Measurements from ENCODE around the gene GNAS-AS1. TPM values are rescaled to one million over a fixed set of nuclear protein-coding genes. Genes with fewer than 3 reads are reported as not detected.

The GNAS-AS1 gene
- total and polyA plus RNA-seq, 5 experiments from 2014 or later = 0.14 to 1.3 (median 1.3) TPM; not detected in 2

- POLR2A ChIA-PET = interaction anchor here (0.7 kb wide), 2 partner anchors 220 to 251 kb away, joined by 4 to 6 read pairs; no protein-coding TSS in a partner anchor
- Mint-ChIP-seq H3K27ac (no peak overlapping the region), H3K9me3 (no peaks in the 10 kb centered on the region), H3K4me1 (peaks cover 4 to 18% (median 6%) of the 10 kb centered on the region in 4 donors), H3K27me3 (peaks cover 0 to 5% (median 0%) of the 10 kb centered on the region in 5 donors), H3K4me3 (no peak overlapping the region), H3K36me3 (no peaks in the 10 kb centered on the region)
- no peak for DNase-seq
- ATAC-seq = no peak
Observed at GRCh38 chr20:58871533-58872102, 20.9 kb upstream of the GNAS-AS1 start.

DNA sequence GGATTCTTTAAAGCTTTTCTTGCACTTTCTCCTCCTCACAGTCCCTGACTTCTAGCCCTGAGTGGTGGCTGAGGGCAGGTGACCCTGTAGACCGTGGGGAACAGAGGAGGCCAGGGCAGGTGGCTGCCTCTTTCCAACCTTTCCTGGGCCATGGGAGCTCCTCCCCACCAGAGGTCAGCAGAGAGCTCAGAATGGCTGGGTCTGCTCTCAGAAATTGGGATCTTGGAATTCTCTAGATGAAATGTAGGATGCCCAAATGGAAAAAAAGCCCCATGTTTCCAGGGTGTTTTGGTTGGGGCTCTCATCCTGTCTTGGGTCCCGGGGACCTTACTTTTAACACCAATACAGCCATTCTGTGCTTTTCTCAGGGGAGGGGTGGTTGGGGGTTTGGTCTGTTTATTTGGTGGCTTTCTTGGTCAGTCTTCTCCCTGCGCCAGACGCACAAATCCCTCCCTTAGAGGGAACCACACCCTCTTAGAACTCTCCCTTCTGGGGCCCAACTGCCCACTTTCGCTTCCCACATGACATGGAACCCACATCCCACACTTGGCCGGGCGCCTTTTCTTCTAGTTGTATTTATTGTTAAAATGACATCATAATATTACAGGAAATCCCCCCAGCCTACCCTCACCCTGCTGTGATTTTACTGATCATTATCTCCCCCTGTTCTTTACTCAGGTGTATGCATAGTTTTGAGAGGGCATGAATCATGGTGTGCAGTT lies 19.8 kb upstream of the GNAS-AS1 start:
- POLR2A ChIA-PET = interaction anchor here (0.9 to 1.9 kb wide), 4 partner anchors 19 to 529 kb away, joined by 3 to 5 read pairs (median 4); partner anchors contain the start of gene ATP5F1E
- peak overlapping the region in 3 of 10 donors; percentile 31 to 62 (median 33) for H3K27ac Mint-ChIP-seq
- ATAC-seq = peak; percentile 58 to 91

DNA sequence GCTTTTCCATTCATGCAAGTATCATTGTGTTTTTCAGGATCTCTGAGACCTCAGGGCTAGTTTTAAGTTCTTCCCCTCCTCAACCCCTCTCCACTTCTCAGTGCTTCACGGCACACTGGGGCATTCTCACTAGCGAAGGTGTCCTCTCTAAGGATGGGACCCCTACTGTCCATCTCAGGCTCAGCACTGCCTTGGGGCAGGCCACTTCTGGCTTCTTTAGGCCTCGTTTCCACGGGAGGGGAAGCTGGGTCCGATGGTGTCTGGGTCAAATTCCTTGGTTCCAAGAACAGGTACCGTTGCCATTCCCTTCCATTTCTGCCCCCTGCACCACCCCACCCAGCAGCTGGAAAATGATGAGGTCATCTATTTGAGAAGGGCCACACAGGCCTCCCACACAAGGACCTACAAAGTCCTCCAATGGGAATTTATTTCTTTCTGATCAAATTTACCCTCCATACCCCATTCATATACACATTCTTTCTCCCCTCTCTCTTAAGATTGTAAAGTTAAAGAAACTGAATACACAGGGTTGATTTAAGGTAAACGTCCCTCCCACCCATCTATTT lies 19.0 kb upstream of the GNAS-AS1 start:
- Mint-ChIP-seq H3K9me3 (no peaks in the 10 kb centered on the region), H3K27ac (peak overlapping the region in 1 of 10 donors; percentile 31), H3K27me3 (peaks cover 0 to 5% (median 0%) of the 10 kb centered on the region in 5 donors), H3K4me3 (no peak overlapping the region), H3K36me3 (no peaks in the 10 kb centered on the region), H3K4me1 (peaks cover 3 to 18% (median 6%) of the 10 kb centered on the region in 4 donors)
- DNase-seq = no peak
- POLR2A ChIA-PET = interaction anchor here (1.0 to 1.9 kb wide), 3 partner anchors 20 to 530 kb away, joined by 3 to 5 read pairs (median 3); no protein-coding TSS in a partner anchor
- no peak for ATAC-seq

More for the DNA sequence above, 19.8 kb upstream of the GNAS-AS1 start:
- no peak overlapping the region for H3K4me3 Mint-ChIP-seq
- H3K9me3 Mint-ChIP-seq = no peaks in the 10 kb centered on the region
- H3K27me3 Mint-ChIP-seq = peaks cover 0 to 5% (median 0%) of the 10 kb centered on the region in 5 donors
- peaks cover 3 to 18% (median 6%) of the 10 kb centered on the region in 4 donors for H3K4me1 Mint-ChIP-seq
- DNase-seq = peak in 8 of 10 donors; percentile 34 to 61 (median 48)
- no peaks in the 10 kb centered on the region for H3K36me3 Mint-ChIP-seq

DNA sequence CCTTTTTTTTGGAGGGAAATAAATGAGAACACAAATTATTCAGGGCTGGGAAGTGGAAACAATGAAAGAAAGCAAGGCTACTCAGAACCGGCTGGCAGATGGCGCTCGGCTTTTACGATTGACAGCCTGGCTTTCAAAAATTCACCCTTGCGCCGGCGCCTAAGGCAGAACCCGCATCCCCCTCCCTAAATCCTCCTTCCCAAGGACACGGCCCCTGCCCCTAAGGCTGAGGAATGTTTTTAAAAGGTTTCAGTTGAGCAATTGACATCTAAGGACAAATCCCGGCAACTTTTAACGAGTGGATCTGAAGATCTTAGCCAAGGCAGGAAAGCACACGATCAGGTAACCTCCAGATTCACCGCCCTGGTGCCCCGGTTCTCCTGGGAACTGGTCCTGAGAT lies 18.1 kb upstream of the GNAS-AS1 start:
- Mint-ChIP-seq H3K27ac (no peak overlapping the region), H3K4me1 (peaks cover 3 to 18% (median 6%) of the 10 kb centered on the region in 4 donors), H3K9me3 (no peaks in the 10 kb centered on the region), H3K4me3 (no peak overlapping the region), H3K36me3 (no peaks in the 10 kb centered on the region), H3K27me3 (peaks cover 0 to 5% (median 0%) of the 10 kb centered on the region in 5 donors)
- POLR2A ChIA-PET = interaction anchor here (1.9 kb wide), 1 partner anchor 21 kb away, joined by 5 read pairs; no protein-coding TSS in a partner anchor
- no peak for DNase-seq
- ATAC-seq = no peak

DNA sequence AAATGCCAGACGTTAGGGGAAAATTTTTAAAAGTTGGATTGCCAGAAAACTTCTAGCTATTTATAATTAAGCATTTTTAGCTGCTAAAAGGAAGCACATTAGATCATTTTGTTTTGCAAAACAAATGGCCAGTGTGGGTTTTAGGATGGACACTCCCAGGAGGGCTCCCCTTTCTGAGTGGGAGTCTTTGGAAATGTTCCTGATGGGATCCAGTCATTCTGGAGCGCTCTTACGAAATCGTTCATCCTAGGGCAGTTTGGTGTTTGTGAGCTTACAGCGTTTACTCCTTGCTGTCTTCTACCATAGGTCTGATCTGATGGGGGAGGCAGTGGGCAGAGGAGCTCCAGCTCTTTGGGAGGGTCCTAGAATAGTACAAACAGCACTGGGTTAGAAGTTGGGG lies 16.5 kb upstream of the GNAS-AS1 start:
- peaks cover 3 to 13% (median 6%) of the 10 kb centered on the region in 4 donors for H3K4me1 Mint-ChIP-seq
- POLR2A ChIA-PET = interaction anchor here (1.0 kb wide), 1 partner anchor 19 kb away, joined by 5 read pairs; no protein-coding TSS in a partner anchor
- peak overlapping the region in 1 of 10 donors; percentile 59 for H3K27ac Mint-ChIP-seq

DNA sequence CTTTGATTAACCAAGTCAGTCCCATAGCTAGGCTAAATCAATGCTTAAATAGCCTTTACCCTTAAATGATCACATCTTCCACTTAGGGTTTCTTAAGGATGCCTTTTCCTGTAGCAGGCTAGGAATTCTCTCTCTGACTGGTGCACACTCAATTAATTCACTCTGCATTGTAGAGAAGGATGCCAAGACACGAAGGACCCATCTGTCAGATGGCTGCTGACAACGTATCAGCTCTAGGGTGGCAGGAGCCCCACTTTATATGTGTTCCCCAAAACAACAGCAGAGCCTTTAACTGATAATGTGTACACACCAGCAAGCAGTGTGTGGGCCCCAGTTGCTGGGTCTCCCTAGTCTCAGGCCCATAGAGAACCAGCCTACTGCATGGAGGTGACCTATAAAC lies 15.1 kb upstream of the GNAS-AS1 start:
- no peaks in the 10 kb centered on the region for H3K9me3 Mint-ChIP-seq
- peaks cover 0 to 5% (median 5%) of the 10 kb centered on the region in 3 donors for H3K36me3 Mint-ChIP-seq
- no peak for ATAC-seq
- POLR2A ChIA-PET = interaction anchor here (0.6 to 0.7 kb wide), 2 partner anchors 228 to 546 kb away, joined by 3 read pairs; no protein-coding TSS in a partner anchor
- DNase-seq = no peak
- no peak overlapping the region for H3K27ac Mint-ChIP-seq
- peaks cover 6 to 23% (median 17%) of the 10 kb centered on the region in 5 donors for H3K27me3 Mint-ChIP-seq
- peaks cover 2 to 10% (median 6%) of the 10 kb centered on the region in 4 donors for H3K4me1 Mint-ChIP-seq
- H3K4me3 Mint-ChIP-seq = no peak overlapping the region

More for the DNA sequence above, 16.5 kb upstream of the GNAS-AS1 start:
- ATAC-seq (no peak), DNase-seq (no peak)
- H3K36me3 Mint-ChIP-seq = peaks cover 0 to 5% (median 5%) of the 10 kb centered on the region in 3 donors
- H3K4me3 Mint-ChIP-seq = no peak overlapping the region
- H3K9me3 Mint-ChIP-seq = no peaks in the 10 kb centered on the region
- H3K27me3 Mint-ChIP-seq = peaks cover 0 to 13% (median 10%) of the 10 kb centered on the region in 5 donors

GRCh38 chr20:58864346-58864745 lies 13.6 kb upstream of the GNAS-AS1 start:
- H3K9me3 Mint-ChIP-seq = no peaks in the 10 kb centered on the region
- peaks cover 8 to 28% (median 19%) of the 10 kb centered on the region in 5 donors for H3K27me3 Mint-ChIP-seq
- DNase-seq (peak in 1 of 10 donors; percentile 35), ATAC-seq (peak; percentile 45 to 56)
- no peak overlapping the region for H3K4me3 Mint-ChIP-seq
- H3K27ac Mint-ChIP-seq = no peak overlapping the region
- peaks cover 0 to 5% (median 5%) of the 10 kb centered on the region in 3 donors for H3K36me3 Mint-ChIP-seq
- POLR2A ChIA-PET = interaction anchor here (0.7 kb wide), 1 partner anchor 360 kb away, joined by 6 read pairs; no protein-coding TSS in a partner anchor
- no peaks in the 10 kb centered on the region for H3K4me1 Mint-ChIP-seq

DNA sequence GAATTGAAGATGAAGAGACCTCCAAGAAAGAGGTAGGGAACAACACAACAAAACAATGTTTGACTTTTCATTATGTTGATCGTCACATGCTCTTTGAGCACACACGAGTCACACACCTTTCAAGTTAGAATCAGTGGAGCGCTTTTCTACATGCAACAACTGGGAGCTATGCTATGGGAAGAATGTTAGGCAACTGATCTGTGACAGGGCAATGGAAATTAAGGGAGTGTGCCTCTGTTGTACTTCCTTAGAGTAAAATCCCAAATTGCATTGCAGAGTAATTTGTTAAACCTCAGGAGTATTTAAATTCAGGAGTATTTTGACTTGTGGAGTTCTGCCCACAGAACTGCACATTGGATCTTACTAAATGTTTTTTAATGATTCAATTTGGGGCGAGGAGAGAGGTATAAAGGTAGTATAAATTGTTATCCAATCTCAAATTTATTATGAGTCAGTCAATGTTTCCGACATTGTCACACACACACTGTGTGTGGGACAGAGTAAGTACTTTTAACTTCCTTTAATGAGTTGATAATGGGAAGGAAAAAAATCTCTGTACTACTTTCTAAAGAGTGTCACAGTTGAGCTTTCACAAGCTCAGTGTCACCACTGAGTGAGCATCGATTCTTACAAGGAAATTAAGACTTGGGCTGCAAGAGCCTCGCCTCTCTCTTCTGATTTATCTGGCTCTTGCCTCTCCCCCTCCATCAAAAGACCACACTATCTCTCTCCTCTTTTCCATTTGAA lies 12.5 kb upstream of the GNAS-AS1 start:
- ATAC-seq (no peak), DNase-seq (no peak)
- Mint-ChIP-seq H3K36me3 (peaks cover 0 to 5% (median 5%) of the 10 kb centered on the region in 3 donors), H3K4me1 (no peaks in the 10 kb centered on the region), H3K27me3 (peaks cover 8 to 38% (median 21%) of the 10 kb centered on the region in 5 donors), H3K4me3 (no peak overlapping the region), H3K27ac (peak overlapping the region in 1 of 10 donors; percentile 27), H3K9me3 (no peaks in the 10 kb centered on the region)
- POLR2A ChIA-PET = interaction anchor here (0.6 to 0.9 kb wide), 2 partner anchors 10 to 400 kb away, joined by 3 to 4 read pairs; no protein-coding TSS in a partner anchor

DNA sequence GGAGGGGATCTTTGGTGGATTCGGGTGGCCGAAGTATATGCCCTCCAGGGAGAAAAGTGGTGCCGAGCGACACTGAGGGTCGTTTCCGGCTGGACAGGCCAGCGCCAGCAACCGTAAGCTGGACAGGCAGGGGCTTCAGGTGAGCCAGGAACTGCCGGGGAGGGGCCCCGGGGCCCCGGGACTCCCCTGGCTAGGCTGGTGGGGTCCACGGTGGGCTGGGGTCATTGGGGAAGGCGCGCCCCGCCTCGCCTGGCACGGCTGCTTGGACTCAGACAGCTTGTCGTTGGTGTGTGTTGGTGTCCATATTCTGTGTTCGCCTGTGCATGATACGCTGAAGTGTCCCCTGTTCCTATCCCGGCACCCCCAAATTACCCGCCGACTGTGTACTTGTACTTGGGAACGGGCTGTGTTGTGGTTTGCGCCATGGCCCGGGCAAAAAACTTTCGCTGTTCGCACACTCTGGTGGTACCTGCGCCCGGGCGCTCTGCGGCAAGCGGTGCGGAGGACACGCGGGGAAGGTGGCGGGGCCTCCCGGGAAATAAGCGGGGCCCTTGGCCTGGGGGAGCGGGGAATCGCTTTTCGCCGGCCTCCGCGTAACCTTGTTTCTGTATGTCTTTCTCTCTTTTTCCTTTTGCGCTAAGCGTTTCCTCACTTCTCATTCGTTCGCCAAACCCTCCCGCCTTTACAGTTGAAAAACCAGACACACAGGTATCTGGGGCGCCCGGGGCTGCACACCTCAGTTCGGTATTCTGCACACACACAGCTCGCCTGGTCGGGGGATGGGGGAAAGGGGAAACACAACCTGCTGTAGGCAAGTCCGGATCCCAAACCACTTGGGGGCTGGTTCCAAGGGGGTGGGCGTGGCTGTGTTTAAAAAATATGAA lies 5.0 kb upstream of the GNAS-AS1 start:
- Mint-ChIP-seq H3K4me1 (peaks cover 8 to 29% (median 23%) of the 10 kb centered on the region in 4 donors), H3K4me3 (peak overlapping the region; percentile 13 to 73 (median 60)), H3K9me3 (no peaks in the 10 kb centered on the region), H3K36me3 (no peaks in the 10 kb centered on the region), H3K27ac (peak overlapping the region in 1 of 10 donors; percentile 73), H3K27me3 (peaks cover 13 to 79% (median 35%) of the 10 kb centered on the region in 5 donors)
- DNase-seq (no peak), ATAC-seq (peak in 1 of 2 donors; percentile 26)
- POLR2A ChIA-PET = no interaction called here

- Mint-ChIP-seq H3K36me3 (no peaks in the 10 kb centered on the region), H3K4me1 (peaks cover 13 to 38% (median 25%) of the 10 kb centered on the region in 4 donors), H3K27ac (peak overlapping the region in 1 of 10 donors; percentile 78), H3K4me3 (peak overlapping the region; percentile 42 to 73 (median 64)), H3K9me3 (no peaks in the 10 kb centered on the region), H3K27me3 (peaks cover 11 to 82% (median 40%) of the 10 kb centered on the region in 5 donors)
- DNase-seq (no peak), ATAC-seq (no peak)
- POLR2A ChIA-PET = interaction anchor here (2.0 kb wide), 1 partner anchor 11 kb away, joined by 5 read pairs; no protein-coding TSS in a partner anchor
Observed at GRCh38 chr20:58854638-58855471, 4.2 kb upstream of the GNAS-AS1 start.
